ENCODE data around the gene PARD6A. TPM values are rescaled to one million over a fixed set of nuclear protein-coding genes. Genes with fewer than 3 reads are reported as not detected.

The PARD6A gene
- total RNA-seq, 4 donors from 2014 or later: 1.1 to 2.3 (median 2.1) TPM

DNA sequence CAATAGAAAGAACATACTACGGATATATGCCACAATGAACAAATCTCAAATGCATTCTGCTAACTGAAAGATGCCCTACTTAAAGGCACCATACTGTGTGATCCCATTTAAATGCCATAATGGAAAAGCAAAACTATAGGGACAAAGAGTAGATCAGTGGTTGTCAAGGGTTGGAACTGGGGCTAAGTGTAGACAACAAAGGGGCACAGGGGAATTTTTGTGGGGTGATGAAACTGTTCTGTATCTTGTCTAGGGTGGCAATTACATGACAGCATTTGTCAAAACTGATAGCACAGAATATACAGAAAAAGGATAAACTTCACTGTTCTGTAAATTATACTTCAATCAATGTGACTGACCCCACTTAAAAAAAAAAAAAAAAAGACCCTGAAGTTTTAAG is 40.7 kb downstream of the PARD6A start:
- 88 to 90% methylated on average over 1 of the region's 1 CpG for WGBS, 2 donors
- intact Hi-C loops (cut with DNase I): no loop called here
- H3K27ac ChIP-seq: no peak overlapping the region
- H3K4me1 ChIP-seq: peaks cover 4 to 53% (median 4%) of the 10 kb centered on the region in 3 donors
- no peak for DNase-seq
- H3K27me3 ChIP-seq: no peaks in the 10 kb centered on the region
- H3K9me3 ChIP-seq: no peaks in the 10 kb centered on the region
- H3K36me3 ChIP-seq: peaks cover 0 to 22% (median 0%) of the 10 kb centered on the region in 3 donors
- no peak overlapping the region for H3K4me3 ChIP-seq
- TF ChIP-seq, protein P1, sequence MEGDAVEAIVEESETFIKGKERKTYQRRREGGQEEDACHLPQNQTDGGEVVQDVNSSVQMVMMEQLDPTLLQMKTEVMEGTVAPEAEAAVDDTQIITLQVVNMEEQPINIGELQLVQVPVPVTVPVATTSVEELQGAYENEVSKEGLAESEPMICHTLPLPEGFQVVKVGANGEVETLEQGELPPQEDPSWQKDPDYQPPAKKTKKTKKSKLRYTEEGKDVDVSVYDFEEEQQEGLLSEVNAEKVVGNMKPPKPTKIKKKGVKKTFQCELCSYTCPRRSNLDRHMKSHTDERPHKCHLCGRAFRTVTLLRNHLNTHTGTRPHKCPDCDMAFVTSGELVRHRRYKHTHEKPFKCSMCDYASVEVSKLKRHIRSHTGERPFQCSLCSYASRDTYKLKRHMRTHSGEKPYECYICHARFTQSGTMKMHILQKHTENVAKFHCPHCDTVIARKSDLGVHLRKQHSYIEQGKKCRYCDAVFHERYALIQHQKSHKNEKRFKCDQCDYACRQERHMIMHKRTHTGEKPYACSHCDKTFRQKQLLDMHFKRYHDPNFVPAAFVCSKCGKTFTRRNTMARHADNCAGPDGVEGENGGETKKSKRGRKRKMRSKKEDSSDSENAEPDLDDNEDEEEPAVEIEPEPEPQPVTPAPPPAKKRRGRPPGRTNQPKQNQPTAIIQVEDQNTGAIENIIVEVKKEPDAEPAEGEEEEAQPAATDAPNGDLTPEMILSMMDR (IDR thresholded peaks at IDR 0.05): no peak
- TF ChIP-seq POLR2A (IDR thresholded peaks at IDR 0.05): no peak

DNA sequence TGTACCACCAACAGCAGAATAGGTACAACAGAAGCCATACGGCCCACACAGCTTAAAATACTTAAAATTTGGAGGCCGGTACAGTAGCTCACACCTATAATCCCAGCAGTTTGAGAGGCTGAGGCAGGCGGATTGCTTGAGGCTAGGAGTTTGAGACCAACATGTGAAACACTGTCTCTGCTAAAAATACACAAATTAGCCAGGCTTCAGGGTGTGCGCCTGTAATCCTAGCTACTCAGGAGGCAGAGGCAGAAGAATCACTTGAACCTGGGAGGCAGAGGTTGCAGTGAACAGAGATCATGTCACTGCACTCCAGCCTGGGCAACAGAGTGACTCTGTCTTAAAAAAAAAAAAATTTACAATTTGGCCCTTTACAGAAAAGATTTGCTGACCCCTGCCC is 41.4 kb downstream of the PARD6A start:
- Histone ChIP-seq H3K4me3 (no peak overlapping the region), H3K27me3 (no peaks in the 10 kb centered on the region), H3K27ac (peak overlapping the region in 1 of 4 donors; percentile 25), H3K9me3 (no peaks in the 10 kb centered on the region), H3K36me3 (peaks cover 0 to 22% (median 0%) of the 10 kb centered on the region in 3 donors), H3K4me1 (peaks cover 4 to 46% (median 4%) of the 10 kb centered on the region in 3 donors)
- intact Hi-C loops (cut with DNase I): no loop called here
- 82 to 88% methylated on average over 4 of the region's 4 CpGs for WGBS, 2 donors
- no peak for DNase-seq
- no peak for TF ChIP-seq POLR2A (IDR thresholded peaks at IDR 0.05)
- TF ChIP-seq, protein P1 (IDR thresholded peaks at IDR 0.05): no peak

DNA sequence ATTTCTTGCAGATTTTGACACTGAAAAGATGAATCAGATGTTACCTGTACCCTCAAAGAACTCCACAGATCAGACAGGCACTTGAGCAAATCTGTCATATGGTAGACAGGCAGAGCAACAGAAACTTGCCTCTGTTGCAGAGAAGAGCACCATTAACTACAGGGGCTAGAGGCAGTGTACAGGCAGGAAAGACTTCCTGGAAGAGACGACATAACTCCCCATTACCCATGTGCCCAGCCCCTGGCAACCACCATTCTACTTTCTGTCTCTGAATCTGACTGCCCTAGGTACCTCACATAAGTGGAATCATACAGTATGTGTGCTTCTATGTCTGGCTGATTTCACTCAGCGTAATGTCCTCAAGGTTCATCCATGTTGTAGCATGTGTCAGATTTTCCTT is 42.9 kb downstream of the PARD6A start:
- H3K9me3 ChIP-seq: no peaks in the 10 kb centered on the region
- no peak overlapping the region for H3K4me3 ChIP-seq
- no peak for TF ChIP-seq POLR2A (IDR thresholded peaks at IDR 0.05)
- TF ChIP-seq, protein P1 (IDR thresholded peaks at IDR 0.05): no peak
- H3K27me3 ChIP-seq: no peaks in the 10 kb centered on the region
- 68 to 75% methylated on average over 2 of the region's 2 CpGs for WGBS, 2 donors
- H3K27ac ChIP-seq: peak overlapping the region in 1 of 4 donors; percentile 23
- DNase-seq: no peak
- intact Hi-C loops (cut with DNase I): no loop called here
- peaks cover 0 to 20% (median 0%) of the 10 kb centered on the region in 3 donors for H3K36me3 ChIP-seq
- H3K4me1 ChIP-seq: peaks cover 2 to 43% (median 4%) of the 10 kb centered on the region in 3 donors

DNA sequence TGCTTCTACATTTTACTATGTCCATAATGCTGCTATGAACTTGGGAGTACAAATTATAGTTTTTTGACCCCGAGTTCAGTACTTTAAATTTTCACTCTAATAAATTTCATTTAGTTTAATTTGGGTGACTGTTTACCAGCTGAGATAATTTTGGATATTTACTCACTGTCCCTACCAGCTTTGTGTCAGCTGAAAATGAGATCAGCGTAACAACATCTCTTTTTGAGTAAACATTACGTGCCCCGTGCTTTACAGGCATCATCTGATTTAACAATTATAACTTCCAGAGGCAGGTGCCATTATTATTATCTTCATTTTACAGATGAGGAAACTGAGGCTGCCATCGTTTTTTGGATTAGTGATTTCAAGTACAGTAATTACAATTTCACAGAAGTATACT is 43.4 kb downstream of the PARD6A start:
- no peak overlapping the region for H3K4me3 ChIP-seq

DNA sequence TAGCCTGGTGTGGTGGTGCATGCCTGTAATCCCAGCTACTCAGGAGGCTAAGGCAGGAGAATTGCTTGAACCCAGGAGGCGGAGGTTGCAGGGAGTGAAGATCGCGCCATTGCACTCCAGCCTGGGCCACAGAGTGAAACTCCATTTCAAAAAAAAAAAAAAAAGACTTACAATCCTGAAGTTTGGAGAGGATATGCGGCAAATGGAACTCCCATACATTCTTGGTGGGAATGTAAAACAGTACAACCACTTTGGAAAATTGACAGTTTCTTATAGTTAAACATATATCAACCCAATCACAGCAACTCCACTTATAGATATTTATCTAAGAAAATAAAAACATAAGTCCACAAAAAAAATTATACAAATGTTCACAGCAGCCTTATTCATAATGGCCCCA is 46.5 kb downstream of the PARD6A start:
- peaks cover 4 to 47% (median 6%) of the 10 kb centered on the region in 3 donors for H3K4me1 ChIP-seq
- WGBS, 2 donors: 97 to 100% methylated on average over 4 of the region's 4 CpGs
- no peak overlapping the region for H3K27ac ChIP-seq
- no peaks in the 10 kb centered on the region for H3K27me3 ChIP-seq
- DNase-seq: no peak
- TF ChIP-seq POLR2A (IDR thresholded peaks at IDR 0.05): no peak
- peaks cover 0 to 9% (median 0%) of the 10 kb centered on the region in 3 donors for H3K36me3 ChIP-seq
- intact Hi-C loops (cut with DNase I): no loop called here
- no peaks in the 10 kb centered on the region for H3K9me3 ChIP-seq
- no peak overlapping the region for H3K4me3 ChIP-seq

More for the DNA sequence above, 43.4 kb downstream of the PARD6A start:
- intact Hi-C loops (cut with DNase I): no loop called here
- Histone ChIP-seq H3K4me1 (peaks cover 4 to 46% (median 6%) of the 10 kb centered on the region in 3 donors), H3K27ac (no peak overlapping the region), H3K36me3 (peaks cover 0 to 15% (median 0%) of the 10 kb centered on the region in 3 donors), H3K27me3 (no peaks in the 10 kb centered on the region), H3K9me3 (no peaks in the 10 kb centered on the region)
- TF ChIP-seq, protein P1 (IDR thresholded peaks at IDR 0.05): no peak
- TF ChIP-seq POLR2A (IDR thresholded peaks at IDR 0.05): no peak
- no peak for DNase-seq
- WGBS, 2 donors: 84 to 92% methylated on average over 5 of the region's 5 CpGs

DNA sequence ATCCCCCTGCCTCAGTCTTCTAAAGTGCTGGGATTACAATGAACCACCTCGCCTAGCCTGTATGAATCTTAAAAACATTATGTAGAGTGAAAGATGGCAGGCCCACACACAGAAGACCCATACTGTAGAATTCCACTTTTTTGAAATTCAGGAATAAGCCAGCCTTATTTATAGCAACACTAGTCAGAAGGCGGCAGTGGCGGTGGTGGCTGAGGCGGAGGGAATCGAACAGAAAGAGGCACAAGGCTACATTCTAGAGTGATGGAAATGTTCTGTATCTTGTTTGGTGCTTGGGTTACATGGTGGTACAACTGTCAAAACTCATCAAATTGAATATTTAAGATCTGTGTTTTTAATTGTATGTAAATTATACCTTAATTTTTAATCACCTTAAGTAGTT is 47.0 kb downstream of the PARD6A start:
- Histone ChIP-seq H3K36me3 (peaks cover 0 to 9% (median 0%) of the 10 kb centered on the region in 3 donors), H3K4me1 (peaks cover 4 to 44% (median 6%) of the 10 kb centered on the region in 3 donors), H3K27ac (peak overlapping the region in 2 of 4 donors; percentile 38 to 55), H3K9me3 (no peaks in the 10 kb centered on the region), H3K27me3 (no peaks in the 10 kb centered on the region), H3K4me3 (no peak overlapping the region)
- 90 to 96% methylated on average over 5 of the region's 5 CpGs for WGBS, 2 donors
- DNase-seq: no peak
- TF ChIP-seq POLR2A (IDR thresholded peaks at IDR 0.05): no peak
- TF ChIP-seq, protein P1 (IDR thresholded peaks at IDR 0.05): no peak
- intact Hi-C loops (cut with DNase I): no loop called here
